ENCODE measurements around the gene GRM5.
A peak's percentile ranks its signal among the peaks of the same experiment; 100 is the strongest.
"Not testable (repeated sequence)": the region's sequence is repeated elsewhere in the genome, so short reads cannot be mapped to it uniquely, and the experiment has no call there.

GRM5 gene

DNA sequence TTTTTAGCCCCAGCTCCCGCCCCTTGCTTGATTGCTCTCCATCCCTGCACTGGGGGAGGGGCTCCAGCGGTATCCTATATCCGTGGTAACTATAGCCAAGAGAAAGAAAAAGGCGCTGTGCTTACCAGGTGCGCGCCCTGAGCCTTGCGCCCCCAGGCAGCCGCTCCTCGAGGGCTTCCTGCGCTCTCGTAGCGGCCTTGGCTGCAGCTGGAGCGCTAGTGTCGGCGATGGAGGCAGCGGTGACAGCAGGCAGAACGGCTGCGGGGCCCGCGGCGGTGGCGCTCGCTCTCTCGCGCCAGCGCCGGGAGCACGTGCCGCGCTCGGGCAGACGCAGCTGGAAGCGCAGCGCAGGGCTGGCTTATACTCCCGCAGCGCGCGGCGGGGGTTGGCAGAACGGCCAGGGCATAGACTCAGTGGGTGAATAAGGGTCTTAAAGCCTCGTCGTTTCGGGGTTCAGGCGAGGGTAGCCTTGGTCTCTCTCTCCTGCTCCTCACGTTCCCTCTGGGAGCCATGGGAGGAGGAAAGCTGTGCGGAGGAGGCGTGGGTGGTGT is at the start of gene GRM5:
Gene GRM5, minus strand, starts transcription at position 332 of the 551 bp plus-strand sequence. CDS start 18,110 bp downstream, outside the sequence.
- DNase-seq (ENCODE audit: low spot score) = not testable (repeated sequence)

DNA sequence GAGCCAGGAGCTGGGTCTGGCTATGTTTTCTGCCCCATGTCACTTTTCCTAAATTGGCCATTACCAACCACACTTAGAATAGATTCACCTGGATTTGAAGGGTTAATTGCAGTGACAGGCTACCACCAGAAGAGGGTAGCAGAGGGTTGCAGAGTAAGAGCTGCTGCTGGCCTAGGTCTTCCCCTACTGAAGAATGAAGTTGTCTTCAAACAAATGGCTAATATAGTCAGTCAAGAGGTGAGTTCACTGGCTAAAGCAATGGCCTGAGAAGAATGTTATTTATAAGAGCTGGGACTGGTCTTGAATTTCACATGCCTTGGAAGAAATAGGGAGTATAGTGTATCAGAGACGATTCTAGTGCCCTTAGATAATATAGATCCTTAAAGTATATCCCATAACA is 32.2 kb upstream of the GRM5 start:
- DNase-seq (ENCODE audit: low spot score) = peak; percentile 0

DNA sequence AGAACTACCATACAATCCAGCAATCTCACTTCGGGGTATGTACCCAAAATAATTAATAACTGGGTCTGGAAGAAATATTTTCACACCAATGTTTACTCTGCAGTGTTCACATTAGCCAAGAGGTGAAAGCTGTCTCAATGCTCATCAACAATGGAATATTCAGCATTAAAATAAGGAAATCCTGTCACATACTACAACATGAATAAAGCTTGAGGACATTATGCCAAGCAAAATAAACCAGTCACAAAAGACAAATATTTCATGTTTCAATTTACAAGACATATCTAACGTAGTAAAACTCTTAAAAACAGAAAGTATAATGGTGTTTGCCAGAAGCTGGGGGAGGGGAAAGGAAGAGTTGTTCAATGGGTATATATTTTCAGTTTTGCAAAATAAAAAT is 28.0 kb upstream of the GRM5 start:
- DNase-seq (ENCODE audit: low spot score) = not testable (repeated sequence)

DNA sequence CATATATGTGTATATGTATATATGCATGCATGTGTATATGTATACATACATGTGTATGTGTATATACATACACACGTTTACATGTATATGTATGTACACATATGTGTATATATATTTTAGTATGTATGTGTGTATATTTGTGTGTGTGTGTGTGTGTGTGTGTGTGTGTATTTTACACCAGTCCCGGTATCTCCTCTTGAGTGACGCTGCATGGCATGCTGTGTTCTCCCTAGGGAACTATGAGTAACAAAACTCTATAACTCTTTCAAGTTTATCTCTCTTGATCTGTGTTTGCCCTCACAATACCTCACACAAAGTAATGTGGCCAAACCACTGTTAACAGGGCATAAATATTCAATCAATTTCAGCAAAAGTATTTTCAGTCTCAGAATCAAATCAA is 19.2 kb upstream of the GRM5 start:
- DNase-seq (ENCODE audit: low spot score) = not testable (repeated sequence)

DNA sequence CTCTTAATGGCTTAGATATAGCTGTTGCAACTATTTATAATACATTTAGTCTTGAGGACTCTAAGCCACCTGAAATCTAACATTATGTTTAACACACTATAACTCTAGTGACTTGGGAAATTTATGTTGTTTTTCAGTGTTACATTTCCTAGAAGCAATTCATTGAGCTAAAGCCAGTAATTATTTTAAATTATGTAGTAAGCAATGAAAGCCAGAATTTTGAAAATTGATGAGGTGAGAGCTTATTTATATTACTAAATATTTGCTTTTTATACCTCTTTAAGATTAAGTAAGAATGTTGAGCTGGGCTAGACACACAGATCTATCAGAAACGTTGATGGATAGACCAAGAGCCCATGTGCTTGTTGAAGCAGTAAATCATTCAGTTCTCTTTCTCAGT is 5.1 kb upstream of the GRM5 start:
- DNase-seq (ENCODE audit: low spot score) = not testable (repeated sequence)

DNA sequence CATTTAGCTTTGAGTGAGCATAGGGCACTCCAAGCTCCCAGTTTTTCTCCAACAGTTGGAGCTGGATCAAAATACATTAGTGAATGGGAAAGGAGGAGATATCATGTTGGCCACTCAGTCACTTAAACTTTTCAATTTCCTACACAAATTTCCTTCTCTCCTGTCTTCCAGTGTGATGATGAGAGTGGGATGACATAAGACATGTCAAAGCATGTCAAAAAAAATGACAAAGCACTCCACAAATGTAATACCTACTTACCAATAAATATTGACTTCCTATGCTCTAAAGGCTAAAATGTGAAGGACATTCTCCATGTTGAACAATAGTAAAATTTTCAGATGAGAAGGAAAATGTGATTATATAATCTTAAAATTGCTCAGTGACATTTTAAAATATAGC is 1.5 kb upstream of the GRM5 start:
- no peak for DNase-seq (ENCODE audit: low spot score)

DNA sequence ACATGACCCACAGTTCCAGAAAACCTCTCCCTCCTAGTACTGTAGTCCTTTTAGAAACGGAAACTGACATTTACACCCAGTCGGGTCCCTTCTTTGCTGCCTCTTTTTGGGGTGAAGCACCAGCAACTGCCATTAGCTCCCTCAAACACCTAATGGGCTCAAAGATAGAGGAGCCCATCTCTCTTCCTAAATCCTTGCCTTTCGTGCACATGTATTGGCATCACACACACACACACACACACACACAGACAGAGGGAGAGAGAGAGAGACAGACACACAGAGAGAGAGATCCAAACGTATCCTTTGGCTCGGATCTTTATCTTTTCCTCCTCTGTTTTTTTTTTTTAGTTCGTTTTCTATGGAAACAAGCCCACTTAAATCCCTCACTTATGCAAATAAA is 716 bp downstream of the GRM5 start:
- DNase-seq (ENCODE audit: low spot score) = no peak

DNA sequence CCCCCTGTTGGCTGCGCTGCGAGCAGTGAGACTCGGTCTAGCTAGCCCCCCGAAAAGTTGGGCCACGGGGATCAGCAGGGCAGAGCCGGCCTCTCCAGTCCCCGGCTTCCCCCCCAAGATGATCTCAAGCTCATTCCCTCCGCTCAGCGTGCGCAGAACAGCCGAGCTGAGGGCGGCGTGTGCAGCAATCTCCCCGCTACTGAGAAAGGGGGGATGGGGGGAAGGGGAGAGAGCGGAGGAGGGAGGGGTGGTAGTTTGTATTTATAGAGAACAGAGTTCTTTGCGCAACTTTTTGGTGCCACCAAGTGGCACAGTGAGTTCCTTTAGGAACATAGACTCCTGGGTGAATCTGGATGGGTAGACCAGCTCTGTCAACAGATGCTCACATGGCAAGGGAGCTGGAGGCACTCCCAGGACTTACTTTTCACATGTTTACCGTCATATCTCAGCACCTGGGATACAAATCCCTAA is 2.3 kb downstream of the GRM5 start:
- not testable (repeated sequence) for DNase-seq (ENCODE audit: low spot score)

DNA sequence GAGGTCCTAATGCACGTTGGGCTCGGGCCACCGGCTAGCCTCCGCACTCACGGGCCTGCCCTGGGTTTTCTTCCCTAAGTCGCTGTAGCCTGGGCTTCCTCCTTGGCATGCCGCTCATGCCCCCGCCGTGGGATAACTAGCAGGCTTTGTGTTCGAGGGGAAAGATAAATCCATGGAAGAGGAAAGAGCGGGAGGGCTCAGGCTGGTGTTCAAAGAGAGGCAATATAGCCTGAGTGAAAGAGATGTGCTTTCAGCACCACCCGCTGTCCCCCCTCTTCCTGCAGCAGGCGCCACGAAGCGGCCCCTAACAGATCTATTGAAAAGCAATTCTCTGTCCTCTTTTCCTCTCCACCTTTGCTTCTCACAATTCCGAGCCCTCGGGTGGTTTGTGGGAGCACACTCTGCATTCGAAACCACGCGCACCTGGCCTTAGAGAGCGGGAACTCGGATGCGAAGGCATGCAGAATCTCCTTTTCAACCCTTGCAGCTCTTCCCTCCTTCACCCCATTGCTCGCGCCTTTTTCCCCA is 2.9 kb downstream of the GRM5 start:
- DNase-seq (ENCODE audit: low spot score) = not testable (repeated sequence)

DNA sequence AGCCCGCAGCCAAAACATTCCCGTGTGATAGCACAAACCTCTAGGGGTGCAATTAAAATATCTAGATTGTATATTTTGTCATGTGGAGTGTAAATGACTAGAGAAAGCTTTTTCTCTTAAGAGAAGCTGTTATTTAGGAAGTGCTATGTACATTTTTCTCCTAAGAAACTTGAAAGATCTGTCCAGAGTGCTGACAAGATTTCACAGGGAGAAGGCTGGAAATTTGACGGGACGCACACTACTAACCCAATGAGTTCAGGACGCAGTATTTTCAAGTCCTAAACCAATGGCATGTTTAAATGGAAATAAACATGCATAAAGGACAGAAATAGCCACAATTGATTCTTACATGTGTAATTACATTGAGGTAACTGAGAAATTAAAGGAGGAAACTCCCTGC is 3.9 kb downstream of the GRM5 start:
- DNase-seq (ENCODE audit: low spot score) = not testable (repeated sequence)

DNA sequence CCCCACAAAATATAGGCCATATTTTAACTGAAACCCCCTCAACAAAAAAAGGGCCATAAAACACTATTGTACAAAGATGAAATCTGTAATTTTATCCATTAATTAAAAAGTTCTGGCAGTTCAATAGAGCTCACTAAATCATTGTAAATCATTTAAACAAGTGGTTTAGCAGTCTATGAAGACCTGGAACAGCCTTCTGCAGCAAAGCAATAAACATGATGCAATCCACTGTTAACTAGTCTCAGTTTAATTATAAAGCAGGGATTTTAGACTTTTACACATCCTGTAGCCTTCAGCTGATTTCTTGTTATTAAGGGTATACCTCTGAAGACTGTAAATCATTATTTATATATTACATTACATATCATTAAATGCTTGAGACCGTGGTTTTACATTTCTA is 8.4 kb downstream of the GRM5 start:
- not testable (repeated sequence) for DNase-seq (ENCODE audit: low spot score)

DNA sequence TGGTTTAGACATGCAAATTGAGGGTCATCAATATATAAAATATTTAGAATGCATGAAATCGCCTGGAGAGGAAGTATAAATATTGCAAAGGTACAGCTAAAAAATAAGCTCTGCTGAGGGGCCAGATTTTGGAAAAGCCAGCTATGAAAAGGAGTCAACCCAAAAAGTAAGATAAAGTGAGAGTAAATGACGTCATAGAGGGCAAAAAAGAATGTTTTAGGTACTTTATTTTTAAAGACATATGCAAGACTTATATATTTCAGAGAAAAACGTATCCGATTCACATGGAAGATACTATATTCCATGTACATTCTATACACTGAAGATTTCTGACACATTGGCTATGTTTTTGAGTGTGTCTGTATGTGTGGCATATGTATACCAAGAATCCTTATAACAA is 13.6 kb downstream of the GRM5 start:
- DNase-seq (ENCODE audit: low spot score) = no peak

DNA sequence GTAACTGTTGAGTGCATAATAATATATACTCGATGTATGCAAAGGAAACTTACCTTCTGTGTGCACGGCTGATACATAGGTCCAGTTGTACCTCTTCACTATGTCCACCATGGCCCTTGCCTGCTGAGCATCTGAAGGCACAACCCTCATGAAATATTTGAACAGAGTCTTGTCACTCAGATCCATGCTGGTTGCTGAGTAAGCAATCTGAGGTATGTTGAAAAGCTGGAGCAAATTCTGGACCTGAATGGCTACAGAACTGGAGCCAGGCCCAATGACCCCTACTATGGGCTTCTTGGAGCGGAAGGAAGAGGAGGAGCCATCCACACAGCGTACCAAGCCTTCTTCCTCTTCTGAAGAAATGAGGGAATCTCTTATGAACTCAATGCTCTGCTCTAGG is 18.6 kb downstream of the GRM5 start:
- not testable (repeated sequence) for DNase-seq (ENCODE audit: low spot score)

DNA sequence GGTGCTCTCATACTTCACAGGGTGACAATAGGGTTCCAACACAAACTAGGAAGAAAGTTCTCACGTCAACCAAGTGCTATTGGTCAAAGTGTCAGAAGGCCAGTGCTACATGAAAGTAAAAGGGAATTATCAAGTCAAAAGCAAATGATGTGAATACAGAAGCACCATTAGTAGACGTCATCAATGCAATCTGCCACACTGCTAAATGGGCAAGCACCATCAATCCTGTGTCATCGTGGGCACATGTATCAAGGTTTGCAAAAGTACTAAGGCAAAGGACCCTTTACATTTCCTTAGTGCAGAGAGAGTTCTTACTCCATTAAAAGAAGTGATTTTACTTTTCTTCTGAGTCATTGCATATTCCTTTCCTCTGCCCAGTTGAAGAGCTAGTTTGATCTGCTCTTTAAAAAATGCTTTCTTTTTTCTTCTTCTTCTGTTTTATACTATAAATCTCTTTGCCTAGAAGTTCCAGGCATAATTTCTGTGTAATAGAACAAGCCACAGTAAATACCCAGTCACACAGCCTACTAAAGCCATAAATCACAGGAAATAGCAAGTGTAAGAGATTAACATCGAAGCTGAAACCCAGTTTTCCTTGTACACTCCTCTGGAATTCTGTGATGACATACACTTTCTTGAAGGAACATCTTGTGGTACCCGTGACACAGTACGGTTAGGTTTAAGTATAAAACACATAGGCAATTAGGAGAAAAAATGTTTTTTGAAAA is 21.8 kb downstream of the GRM5 start:
- not testable (repeated sequence) for DNase-seq (ENCODE audit: low spot score)

DNA sequence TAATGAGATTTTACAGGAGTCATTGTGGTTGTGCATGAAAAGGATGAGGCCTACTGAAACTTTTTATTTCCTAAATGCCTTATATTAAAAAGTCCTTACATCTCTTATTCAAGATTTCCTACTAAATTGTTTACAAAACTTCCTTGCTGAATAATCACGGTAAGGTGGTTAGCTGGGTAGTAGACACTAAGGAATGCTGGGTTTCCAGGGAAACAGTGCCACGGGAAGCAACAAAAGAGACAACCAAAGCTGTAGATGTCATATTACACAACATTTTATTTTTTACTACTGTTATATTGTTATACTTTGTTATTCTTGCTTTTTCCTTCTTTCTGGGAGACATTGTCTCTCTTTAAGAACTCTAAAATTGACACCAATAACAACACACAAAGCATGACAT is 36.1 kb downstream of the GRM5 start:
- not testable (repeated sequence) for DNase-seq (ENCODE audit: low spot score)

DNA sequence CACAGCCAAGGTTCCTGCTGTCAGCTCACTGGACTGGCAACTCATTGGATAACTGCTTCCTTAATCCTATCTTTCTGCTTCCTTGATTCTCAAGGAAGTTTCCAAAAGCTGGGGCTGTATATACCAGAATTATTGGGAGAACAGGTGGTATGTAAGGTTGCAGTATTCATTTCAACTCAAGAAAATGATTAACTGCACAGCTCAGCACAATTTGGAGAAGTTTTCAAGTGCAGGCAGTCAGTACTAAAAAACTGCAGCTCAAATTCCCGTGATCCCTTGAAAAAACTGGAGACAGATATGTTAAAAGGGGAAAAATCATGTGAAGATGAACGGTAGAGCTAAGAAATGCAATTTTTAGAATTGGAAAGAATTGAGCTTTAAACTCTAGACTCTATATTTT is 44.4 kb downstream of the GRM5 start:
- no peak for DNase-seq (ENCODE audit: low spot score)

DNA sequence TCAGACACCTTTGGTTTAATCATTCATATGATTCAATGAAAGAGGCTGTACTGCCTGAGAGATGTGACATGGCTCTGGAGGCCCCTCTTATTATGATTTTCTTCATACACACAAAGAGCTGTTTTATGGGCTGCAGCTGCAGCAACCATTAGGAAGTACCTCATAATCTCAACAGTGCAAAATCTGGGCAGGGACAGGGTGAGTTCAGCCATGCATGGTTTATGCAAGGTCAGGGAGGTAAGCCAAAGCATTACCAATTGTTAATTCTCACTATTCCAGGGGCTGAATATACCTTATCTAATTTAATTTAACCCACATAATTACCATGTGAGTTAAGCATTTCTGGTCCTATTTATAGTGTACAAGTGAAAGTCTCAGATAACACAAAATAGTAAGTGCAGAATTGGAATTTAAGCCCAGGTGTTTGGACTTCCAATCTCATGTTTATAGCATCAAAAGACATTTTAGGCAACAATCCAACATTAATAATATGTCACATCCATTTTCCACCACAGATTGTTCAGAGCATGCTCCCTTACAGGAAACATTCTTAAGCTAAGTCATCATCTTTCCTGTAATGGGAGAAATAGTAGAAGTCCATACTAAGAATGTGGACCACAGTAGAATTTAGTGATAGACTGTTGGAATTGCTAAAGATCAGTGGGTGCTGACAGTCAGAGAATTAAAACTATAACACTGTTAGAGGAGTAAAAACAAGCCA is 45.8 kb downstream of the GRM5 start:
- DNase-seq (ENCODE audit: low spot score) = not testable (repeated sequence)

DNA sequence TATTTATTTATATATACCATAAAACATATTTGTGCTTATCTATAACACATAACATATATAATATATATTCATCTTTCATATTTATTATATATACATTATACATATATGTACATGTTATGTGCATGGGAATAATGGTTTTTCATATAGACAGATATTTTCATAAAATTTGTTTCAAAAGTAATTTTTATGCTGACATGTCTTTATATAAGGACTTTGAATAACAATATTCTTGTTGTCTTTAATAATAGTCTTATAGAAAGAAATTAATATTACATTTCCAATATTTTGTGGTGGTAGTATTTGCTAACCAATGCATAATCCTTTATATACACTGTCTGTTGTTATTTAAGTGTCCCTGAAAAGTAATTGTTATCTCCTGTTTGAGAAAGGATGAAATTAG is 49.6 kb downstream of the GRM5 start:
- no peak for DNase-seq (ENCODE audit: low spot score)

DNA sequence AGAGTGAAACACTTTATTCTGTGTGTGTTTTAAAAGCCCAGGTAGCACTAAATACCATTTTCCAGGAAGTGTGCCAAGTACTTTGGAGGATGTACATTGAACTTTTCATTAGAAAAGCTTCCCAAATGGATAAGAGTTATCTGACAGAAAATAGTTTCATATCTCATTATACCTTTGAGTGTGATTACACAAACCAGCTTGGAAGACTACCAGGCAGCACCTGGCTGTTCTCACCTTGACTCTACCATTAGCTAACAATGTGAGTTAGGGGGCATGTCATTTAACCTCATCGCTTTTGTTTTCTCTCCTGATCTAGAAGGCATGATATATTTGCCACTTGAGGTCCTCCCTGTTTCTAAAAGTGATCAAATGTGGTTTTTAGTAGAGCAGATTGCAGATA is 50.2 kb downstream of the GRM5 start:
- DNase-seq (ENCODE audit: low spot score) = no peak

DNA sequence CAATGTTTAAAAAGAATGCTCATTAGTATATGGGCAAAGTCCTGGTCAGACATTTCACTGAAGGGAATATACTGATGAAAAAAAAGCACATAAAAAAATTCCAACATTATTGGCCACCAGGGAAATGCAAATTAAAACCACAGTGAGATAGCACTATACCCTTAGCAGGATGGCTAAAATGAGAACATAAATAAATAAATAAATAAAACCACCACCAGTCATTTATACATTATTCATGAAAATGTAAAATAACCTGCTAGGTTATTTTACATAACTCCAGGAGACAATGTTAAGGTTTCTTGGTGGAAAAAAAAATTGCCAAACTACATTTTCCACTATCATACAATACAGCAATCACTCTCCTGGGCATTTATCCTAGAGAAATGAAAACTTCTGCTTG is 64.9 kb downstream of the GRM5 start:
- not testable (repeated sequence) for DNase-seq (ENCODE audit: low spot score)

DNA sequence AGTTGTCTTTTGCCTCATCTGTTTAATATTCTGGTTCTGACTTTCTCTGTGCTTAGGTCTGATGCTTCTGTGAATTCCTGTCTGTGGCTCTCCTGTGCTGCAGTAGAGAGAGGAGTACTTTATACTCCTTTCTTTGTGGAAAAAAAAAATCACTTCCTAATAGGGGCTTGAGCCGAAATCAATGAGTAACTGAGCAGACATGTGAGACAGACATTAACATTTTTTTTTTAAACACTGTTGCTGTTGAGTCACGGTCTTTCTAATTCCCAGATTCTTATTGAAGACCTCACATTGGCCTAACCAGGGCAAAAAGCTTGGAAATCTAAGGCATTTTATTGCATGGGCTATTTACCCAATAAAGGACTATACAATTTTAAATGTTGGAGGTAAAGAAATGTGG is 86.1 kb downstream of the GRM5 start:
- no peak for DNase-seq (ENCODE audit: low spot score)

DNA sequence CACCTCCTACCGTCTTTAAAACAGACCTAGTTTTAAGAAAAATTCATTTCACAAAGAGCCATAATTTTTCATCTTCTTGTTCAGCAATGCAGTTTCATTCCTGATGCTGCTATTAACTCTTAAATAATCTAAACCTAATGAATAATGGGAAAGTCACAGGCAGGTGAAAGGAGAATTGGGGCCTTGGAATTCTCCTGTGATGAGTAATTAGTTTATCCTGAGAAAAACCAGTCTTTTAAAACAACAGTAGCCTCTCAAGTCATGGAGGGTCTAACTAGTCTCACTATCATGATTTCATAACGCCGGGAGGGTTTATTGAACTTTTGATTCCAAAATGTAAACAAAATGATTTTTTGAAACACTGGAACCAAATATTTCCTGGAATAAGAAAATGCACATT is 86.8 kb downstream of the GRM5 start:
- DNase-seq (ENCODE audit: low spot score) = not testable (repeated sequence)

DNA sequence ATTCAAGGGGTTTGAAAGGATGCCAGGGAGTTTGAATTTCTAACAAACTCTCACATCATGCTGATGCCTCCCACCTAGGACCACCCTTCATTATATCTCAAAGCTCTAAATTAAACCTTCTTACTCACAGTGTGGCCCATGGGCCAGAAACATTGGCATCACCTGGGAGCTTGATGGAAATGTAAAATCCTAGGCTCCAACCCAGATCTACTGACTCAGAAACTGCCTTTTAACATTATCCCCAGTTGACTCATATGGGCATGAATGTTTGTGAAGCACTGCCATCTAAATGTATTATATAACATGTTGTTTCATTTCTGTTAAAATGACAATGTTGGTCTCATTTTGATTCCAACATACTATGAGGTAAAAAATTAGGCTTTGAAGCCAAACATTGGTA is 90.3 kb downstream of the GRM5 start:
- DNase-seq (ENCODE audit: low spot score) = not testable (repeated sequence)
